ENCODE results near the gene SMIM45.

The SMIM45 gene

GRCh38 chr22:41978732-41979131, 26.8 kb downstream of the SMIM45 start:
- H4K91ac ChIP-seq (ENCODE audit: insufficient read length, low read depth, low read length): no peak overlapping the region
- no peak overlapping the region for H3K14ac ChIP-seq (ENCODE audit: insufficient read depth, low read length)
- no peak overlapping the region for H2BK12ac ChIP-seq (ENCODE audit: insufficient read length, low read depth, low read length)
- peaks cover 18% of the 10 kb centered on the region for H3K27me3 ChIP-seq (ENCODE audit: insufficient read depth, low read length)
- no CpG with 5 or more reads among the region's 1 CpG for WGBS (ENCODE audit: extremely low coverage, insufficient read length, low lambda C conversion rate)
- DNase-seq: no peak
- no peak for TF ChIP-seq CTCF (conservative IDR thresholded peaks at IDR 0.05)
- H3K9me3 Mint-ChIP-seq: no peaks in the 10 kb centered on the region; a peak in 2 of 5 replicates
- no peak overlapping the region for H3K27ac ChIP-seq (ENCODE audit: insufficient read length, low read depth, low read length)
- no peak overlapping the region for H2BK120ac ChIP-seq (ENCODE audit: low read depth, low read length, poor library complexity, severe bottlenecking)
- H3K9me3 ChIP-seq (ENCODE audit: control insufficient read depth, low read depth, low read length): no peaks in the 10 kb centered on the region
- H4K20me1 ChIP-seq (ENCODE audit: control insufficient read depth, insufficient read depth, insufficient read length): no peaks in the 10 kb centered on the region
- H3K4me2 ChIP-seq (ENCODE audit: insufficient read depth, insufficient read length, low read length): no peak overlapping the region
- no peak overlapping the region for H3K4me3 Mint-ChIP-seq
- H3K9ac ChIP-seq (ENCODE audit: extremely low read depth, insufficient read length, low read length): no peak overlapping the region
- H3K4me1 ChIP-seq (ENCODE audit: insufficient read depth, low read length): peaks cover 4% of the 10 kb centered on the region
- H2BK5ac ChIP-seq (ENCODE audit: insufficient read length, low read length): no peak overlapping the region
- no peak overlapping the region for H2AFZ ChIP-seq (ENCODE audit: low read length)
- H3K79me1 ChIP-seq (ENCODE audit: insufficient read depth, low read depth, low read length, poor library complexity, severe bottlenecking): no peaks in the 10 kb centered on the region
- no peak overlapping the region for H3T11ph ChIP-seq (ENCODE audit: low read length)
- peaks cover 25 to 26% of the 10 kb centered on the region in 2 experiments for H3K4me1 Mint-ChIP-seq
- H2AK5ac ChIP-seq (ENCODE audit: insufficient read length, low read length): no peak overlapping the region
- H3K27me3 Mint-ChIP-seq (ENCODE audit: low read depth): peaks cover 53% of the 10 kb centered on the region
- no peak overlapping the region for H4K5ac ChIP-seq (ENCODE audit: insufficient read length, low read depth, low read length)
- H3K36me3 Mint-ChIP-seq (ENCODE audit: insufficient read depth in 1 of 3, low read depth in 3 of 3): peaks cover 5 to 11% (median 10%) of the 10 kb centered on the region in 3 experiments; a peak in 6 of 7 replicates
- H2BK20ac ChIP-seq (ENCODE audit: low read depth, low read length, poor library complexity, severe bottlenecking): no peak overlapping the region
- no peak overlapping the region for H3K18ac ChIP-seq (ENCODE audit: insufficient read length, low read depth, low read length)
- no peak overlapping the region for H4K8ac ChIP-seq (replicated peaks; ENCODE audit: insufficient read length, low read depth, low read length)
- peaks cover 11% of the 10 kb centered on the region for H3K23me2 ChIP-seq (ENCODE audit: insufficient read length, low read depth, low read length, poor library complexity, severe bottlenecking)
- H3K4ac ChIP-seq (ENCODE audit: low read depth, low read length): no peak overlapping the region
- H3K27ac Mint-ChIP-seq: no peak overlapping the region
- H3K79me2 ChIP-seq (ENCODE audit: insufficient read depth, low read length): no peaks in the 10 kb centered on the region
- no peak overlapping the region for H2BK15ac ChIP-seq (ENCODE audit: low read depth, low read length)
- H3K56ac ChIP-seq (ENCODE audit: insufficient read length, low read depth, low read length): no peak overlapping the region
- no peak overlapping the region for H3K23ac ChIP-seq (ENCODE audit: insufficient read length, low read depth, low read length)
